ENCODE data around the gene NOS1. TPM values are rescaled to one million over a fixed set of nuclear protein-coding genes. Genes with fewer than 3 reads are reported as not detected.

Gene NOS1
- total and polyA plus RNA-seq, 2 of the 8 experiments (the other 6 are each of a cell fraction or from before 2014, with no cell fraction given) = 1.5 to 2.0 TPM

GRCh38 chr12:117363056-117363662 lies 1.7 kb upstream of the NOS1 start:
- H3K4me1 ChIP-seq (replicated peaks in 1 of 4; ENCODE audit: control insufficient read depth in 3 of 4, insufficient read depth in 4 of 4, low read length in 3 of 4) = peaks cover 0 to 3% (median 2%) of the 10 kb centered on the region in 4 experiments; a peak in 5 of 7 replicates
- DNase-seq (ENCODE audit: low read depth in 1 of 2, low spot score in 2 of 2) = no peak
- no peak overlapping the region for H2BK15ac ChIP-seq (ENCODE audit: low read length)
- no peak for FAIRE-seq
- no peak overlapping the region for H4K91ac ChIP-seq (replicated peaks; ENCODE audit: insufficient read length, low read length)
- peaks cover 27 to 66% (median 54%) of the 10 kb centered on the region in 4 experiments for H3K27me3 ChIP-seq (replicated peaks in 1 of 4; ENCODE audit: control insufficient read depth in 3 of 4, extremely low read depth in 1 of 4, insufficient read depth in 3 of 4, low read length in 3 of 4)
- H2AK5ac ChIP-seq (ENCODE audit: low read depth, low read length) = no peak overlapping the region
- ChIA-PET POLR2A (ENCODE audit: partially characterized antibody) (no interaction called here), CTCF (ENCODE audit: partially characterized antibody) (interaction anchor here (0.5 to 2.2 kb wide), 15 partner anchors 8 to 475 kb away, joined by 3 to 10 read pairs (median 3); no protein-coding TSS in a partner anchor)
- no peak overlapping the region for H3K4ac ChIP-seq (replicated peaks; ENCODE audit: insufficient read length, low read depth, low read length)
- no peak overlapping the region for H4K8ac ChIP-seq (ENCODE audit: extremely low read depth, insufficient read depth, low read length)
- no peak overlapping the region for H2BK12ac ChIP-seq (ENCODE audit: low read depth, low read length)
- no peaks in the 10 kb centered on the region for H3K79me1 ChIP-seq (ENCODE audit: low read depth, low read length)
- H3K23ac ChIP-seq (ENCODE audit: insufficient read length) = no peak overlapping the region
- H3K4me2 ChIP-seq (ENCODE audit: insufficient read depth in 1 of 2, low read depth in 2 of 2, low read length in 2 of 2) = no peak overlapping the region; a peak in 1 of 4 replicates
- H3K14ac ChIP-seq (ENCODE audit: insufficient read length) = no peak overlapping the region
- no peak overlapping the region for H3K27ac ChIP-seq (ENCODE audit: low read depth, low read length)
- H3K9me3 ChIP-seq (ENCODE audit: insufficient read depth in 2 of 2, low read depth in 1 of 2, low read length in 1 of 2) = no peaks in the 10 kb centered on the region
- no peak overlapping the region for H3K9ac ChIP-seq (replicated peaks in 1 of 4; ENCODE audit: extremely low read depth in 1 of 4, low read depth in 3 of 4, low read length in 3 of 4)
- peaks cover 12% of the 10 kb centered on the region for H3K23me2 ChIP-seq (ENCODE audit: low read depth, low read length)
- no peaks in the 10 kb centered on the region for H3K36me3 ChIP-seq (ENCODE audit: control insufficient read depth in 2 of 4, insufficient read depth in 4 of 4, low read length in 3 of 4)
- no peak overlapping the region for H3K56ac ChIP-seq (replicated peaks; ENCODE audit: insufficient read length, low read depth, low read length)
- H3K4me3 ChIP-seq (ENCODE audit: extremely low read depth in 1 of 4, insufficient read depth in 2 of 4, low read depth in 3 of 4, low read length in 4 of 4) = no peak overlapping the region
- WGBS, 2 experiments (ENCODE audit: extremely low coverage in 1 of 2, insufficient coverage in 1 of 2, insufficient read length in 1 of 2, insufficient replicate concordance in 2 of 2, low coverage in 1 of 2, low lambda C conversion rate in 2 of 2, missing lambda C conversion rate in 1 of 2) = 83% methylated on average over 10 of the region's 10 CpGs; no CpG with 5 or more reads in 1 of the 2 experiments
- no peaks in the 10 kb centered on the region for H3K79me2 ChIP-seq (ENCODE audit: control insufficient read depth in 1 of 2, insufficient read depth in 2 of 2, low read length in 2 of 2)
- H2BK120ac ChIP-seq (replicated peaks; ENCODE audit: low read depth, low read length) = no peak overlapping the region
- no peak overlapping the region for H2AFZ ChIP-seq (ENCODE audit: low read length)
- H3K18ac ChIP-seq (ENCODE audit: extremely low read depth, low read length) = no peak overlapping the region
- no peak overlapping the region for H2BK20ac ChIP-seq (ENCODE audit: low read length)
- peaks cover 0 to 3% of the 10 kb centered on the region in 2 experiments for H4K20me1 ChIP-seq (replicated peaks in 1 of 2; ENCODE audit: control insufficient read depth in 1 of 2, insufficient read depth in 2 of 2, low read length in 2 of 2)
- H4K5ac ChIP-seq (ENCODE audit: insufficient read length, low read depth, low read length) = no peak overlapping the region
- no peak overlapping the region for H2BK5ac ChIP-seq (ENCODE audit: low read depth, low read length)
- no peak for TF ChIP-seq NANOG (IDR thresholded peaks at IDR 0.05; ENCODE audit: insufficient read depth, low read depth, low read length, poor library complexity, severe bottlenecking)
- no peak for TF ChIP-seq EGR1 (IDR thresholded peaks at IDR 0.05; ENCODE audit: borderline replicate concordance, low read depth, low read length)
- TF ChIP-seq TBP (IDR thresholded peaks at IDR 0.05; ENCODE audit: low read depth, low read length) = no peak
- TF ChIP-seq CREB1 (IDR thresholded peaks at IDR 0.05) = no peak
- TF ChIP-seq RXRA (IDR thresholded peaks at IDR 0.05; ENCODE audit: insufficient read depth, low read depth, low read length) = no peak
- TF ChIP-seq, protein P1, sequence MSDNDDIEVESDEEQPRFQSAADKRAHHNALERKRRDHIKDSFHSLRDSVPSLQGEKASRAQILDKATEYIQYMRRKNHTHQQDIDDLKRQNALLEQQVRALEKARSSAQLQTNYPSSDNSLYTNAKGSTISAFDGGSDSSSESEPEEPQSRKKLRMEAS (IDR thresholded peaks at IDR 0.05) = no peak
- no peak for TF ChIP-seq RAD21 (IDR thresholded peaks at IDR 0.05 in 1 of 2, conservative IDR thresholded peaks at IDR 0.05 in 1 of 2; ENCODE audit: low read depth in 2 of 2, low read length in 2 of 2)
- no peak for TF ChIP-seq SP4 (IDR thresholded peaks at IDR 0.05; ENCODE audit: low read length)
- no peak for TF ChIP-seq BRCA1 (IDR thresholded peaks at IDR 0.05; ENCODE audit: low read depth, low read length)
- no peak for TF ChIP-seq KDM4A (IDR thresholded peaks at IDR 0.05; ENCODE audit: low read depth, low read length, severe bottlenecking)
- no peak for TF ChIP-seq POLR2A (IDR thresholded peaks at IDR 0.05; ENCODE audit: control extremely low read depth in 1 of 2, low read depth in 2 of 2, low read length in 2 of 2)
- TF ChIP-seq SP2 (IDR thresholded peaks at IDR 0.05; ENCODE audit: low read length) = no peak

Measured in H1 (cell line).